Posterior cingulate gyrus (tissue), 11 donors: ENCODE data around the gene PIAS4.
"Not testable (repeated sequence)": the region's sequence is repeated elsewhere in the genome, so short reads cannot be mapped to it uniquely, and the experiment has no call there.

ENCODE experiments used
- DNase-seq, 10 donors: peaks; one replicate each; pipeline versions ENCODE4 v3.0.0 to v3.0.0-alpha.2; 2020 to 2021; ENCODE audit warnings: mixed read lengths in 3 of 10
- intact Hi-C: fragments of 100-400 bp; cut with DNase I; formaldehyde crosslinking; loops from one replicate; pipeline ENCODE4 v1.15.1; 2023

PIAS4 gene

GRCh38 chr19:4007021-4007835, at the start of gene PIAS4:
Gene PIAS4 (plus strand): TSS chr19:4007736. CDS start chr19:4007761, 25 bp downstream.
- intact Hi-C loops = loop anchor here (1.0 to 5.0 kb wide), 3 partner anchors 16 to 115 kb away; partner anchors contain the start of gene MAP2K2
- DNase-seq = peak; percentile 86 to 99 (median 93)

- no peak for DNase-seq
- intact Hi-C loops = no loop called here
Measured at GRCh38 chr19:3958836-3959765, 48.4 kb upstream of the PIAS4 start.

GRCh38 chr19:3959766-3960131, 47.8 kb upstream of the PIAS4 start:
- intact Hi-C loops = no loop called here
- no peak for DNase-seq

- intact Hi-C loops = no loop called here
- no peak for DNase-seq
Measured at GRCh38 chr19:3961007-3961406, 46.5 kb upstream of the PIAS4 start.

GRCh38 chr19:3963458-3964255, 43.9 kb upstream of the PIAS4 start:
- intact Hi-C loops = no loop called here

GRCh38 chr19:3964256-3965194, 43.0 kb upstream of the PIAS4 start:
- DNase-seq = no peak
- intact Hi-C loops = no loop called here

More at GRCh38 chr19:3963458-3964255, 43.9 kb upstream of the PIAS4 start:
- no peak for DNase-seq

- intact Hi-C loops = no loop called here
- no peak for DNase-seq
Measured at GRCh38 chr19:3966051-3967017, 41.2 kb upstream of the PIAS4 start.

GRCh38 chr19:3967983-3968382, 39.6 kb upstream of the PIAS4 start:
- DNase-seq, intact Hi-C loops: not testable (repeated sequence)

GRCh38 chr19:3968556-3969434, 38.7 kb upstream of the PIAS4 start:
- intact Hi-C loops = no loop called here
- peak in 2 of 10 donors; percentile 44 to 85 for DNase-seq

- intact Hi-C loops = loop anchor here (2.0 kb wide), 1 partner anchor 15 kb away; the partner anchor contains the start of gene EEF2
- DNase-seq = peak in 2 of 10 donors; percentile 34 to 82
Measured at GRCh38 chr19:3969435-3970312, 37.9 kb upstream of the PIAS4 start.

- intact Hi-C loops = loop anchor here (2.0 kb wide), 1 partner anchor 14 kb away; the partner anchor contains the start of gene EEF2
- DNase-seq = no peak
Measured at GRCh38 chr19:3970313-3970807, 37.2 kb upstream of the PIAS4 start.

GRCh38 chr19:3970808-3971598, 36.5 kb upstream of the PIAS4 start, which contains the start of gene DAPK3:
Gene DAPK3 (minus strand): TSS chr19:3971099. CDS start chr19:3969735, 1,364 bp downstream.
- peak; percentile 97 to 100 (median 98) for DNase-seq
- intact Hi-C loops = loop anchor here (2.0 kb wide), 1 partner anchor 14 kb away; the partner anchor contains the start of gene EEF2

- no peak for DNase-seq
- intact Hi-C loops = no loop called here
Measured at GRCh38 chr19:3975144-3975543, 32.4 kb upstream of the PIAS4 start.

GRCh38 chr19:3975637-3976087, 31.9 kb upstream of the PIAS4 start:
- no peak for DNase-seq
- intact Hi-C loops = no loop called here
